Fibroblast of skin of left biceps (primary cell): ENCODE measurements around the gene ADGRG6.

Experiments
- DNase-seq, 2 experiments: peaks; one replicate each; pipeline ENCODE4 v3.0.0-alpha.2; 2013; ENCODE audit warnings: low read depth in 2 of 2

The ADGRG6 gene

DNA sequence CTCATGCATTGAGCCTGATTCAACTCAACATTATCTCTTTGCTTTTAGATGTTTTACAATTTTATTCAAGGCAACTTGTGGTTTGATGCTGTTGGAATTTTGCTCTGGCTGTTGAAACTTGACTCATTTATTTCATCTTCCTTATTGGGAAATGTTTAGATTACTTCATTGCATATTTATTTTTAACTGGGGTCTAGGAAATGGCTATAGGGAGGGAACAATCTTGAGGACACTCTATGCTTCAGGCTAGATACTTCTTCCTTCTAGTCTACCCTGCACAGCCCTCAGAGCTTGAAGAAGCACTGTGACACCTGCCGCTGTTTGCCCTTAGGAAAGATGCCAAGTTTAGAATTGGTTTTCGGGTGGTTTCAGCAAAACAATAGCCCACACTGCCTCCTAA lies 183.4 kb downstream of the ADGRG6 start:
- DNase-seq = peak in 1 of 2 experiments; percentile 22

- DNase-seq = peak in 1 of 2 experiments; percentile 15
Measured at GRCh38 chr6:142489722-142490610, 188.2 kb downstream of the ADGRG6 start.
